GM18526 (cell line): ENCODE results near the gene RIBC2.

Experiments used
- POLR2A ChIP-seq: IDR thresholded peaks from 3 replicates; pipeline ENCODE4 v1.6.1; 2011; ENCODE audit not compliant: insufficient read length; ENCODE audit errors: extremely low read depth

The RIBC2 gene

DNA sequence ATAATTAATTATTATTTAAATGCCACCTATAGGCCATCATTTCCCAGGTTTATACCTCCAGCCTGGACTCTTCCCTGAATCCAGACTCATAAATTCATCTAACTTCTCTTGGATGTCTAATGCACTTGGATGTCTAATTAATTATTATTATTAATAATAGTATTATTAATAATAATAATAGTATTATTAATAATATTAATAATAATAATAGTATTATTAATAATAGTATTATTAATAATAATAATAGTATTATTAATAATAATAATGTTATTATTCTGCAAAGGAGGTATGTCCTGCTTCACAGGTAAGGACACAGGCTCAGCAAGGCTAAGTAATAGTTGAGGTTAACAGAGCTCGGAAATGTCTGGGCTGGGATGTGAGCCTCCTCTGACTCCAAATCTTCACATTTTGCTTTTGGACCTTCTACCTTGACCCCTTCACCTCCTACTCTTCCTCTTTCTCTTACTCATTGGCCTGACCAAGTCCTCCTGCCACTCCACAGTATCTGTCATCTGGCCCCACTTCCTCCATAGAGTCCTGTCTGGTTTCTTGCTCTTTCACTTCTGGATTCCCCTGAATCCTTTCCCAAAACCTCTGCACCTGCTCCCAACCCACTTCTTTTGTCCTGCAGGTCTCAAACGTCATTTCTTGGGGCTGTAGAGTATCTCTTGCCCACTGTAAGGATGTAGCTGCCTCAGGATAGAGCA lies 8.0 kb downstream of the RIBC2 start:
- TF ChIP-seq POLR2A, result no peak

DNA sequence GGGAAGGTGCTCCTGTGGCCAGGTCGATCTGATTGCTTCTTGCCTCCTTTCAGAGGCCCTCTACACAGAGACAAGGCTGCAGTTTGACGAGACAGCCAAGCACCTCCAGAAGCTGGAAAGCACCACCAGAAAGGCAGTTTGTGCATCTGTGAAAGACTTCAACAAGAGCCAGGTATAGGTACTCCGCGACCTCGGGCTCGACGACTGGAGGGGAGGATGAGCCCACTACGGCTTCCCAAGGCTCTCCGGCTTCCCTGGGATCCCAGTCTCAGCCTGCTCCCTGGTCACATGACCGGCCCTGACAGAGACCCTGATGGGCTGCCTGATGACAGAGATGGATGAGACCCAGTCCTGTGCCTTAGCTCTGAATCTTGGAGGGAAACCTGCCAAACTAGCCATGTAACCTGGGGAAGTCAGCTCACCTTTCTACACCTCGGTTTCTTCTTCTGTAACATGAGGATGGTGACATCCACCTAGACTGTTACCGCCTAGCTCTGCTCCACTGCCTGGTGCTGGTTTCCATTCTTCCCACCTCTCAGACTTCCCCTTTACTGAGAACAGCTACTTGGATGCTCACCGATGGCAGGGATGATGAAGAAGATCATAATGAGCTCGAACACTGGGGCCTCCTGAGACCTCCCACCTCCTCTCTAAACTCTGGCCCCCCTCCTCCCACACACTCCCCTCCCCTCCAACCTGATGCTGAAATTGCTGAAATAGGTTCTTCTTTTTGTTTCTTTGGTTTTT lies 8.9 kb downstream of the RIBC2 start:
- no peak for TF ChIP-seq POLR2A

DNA sequence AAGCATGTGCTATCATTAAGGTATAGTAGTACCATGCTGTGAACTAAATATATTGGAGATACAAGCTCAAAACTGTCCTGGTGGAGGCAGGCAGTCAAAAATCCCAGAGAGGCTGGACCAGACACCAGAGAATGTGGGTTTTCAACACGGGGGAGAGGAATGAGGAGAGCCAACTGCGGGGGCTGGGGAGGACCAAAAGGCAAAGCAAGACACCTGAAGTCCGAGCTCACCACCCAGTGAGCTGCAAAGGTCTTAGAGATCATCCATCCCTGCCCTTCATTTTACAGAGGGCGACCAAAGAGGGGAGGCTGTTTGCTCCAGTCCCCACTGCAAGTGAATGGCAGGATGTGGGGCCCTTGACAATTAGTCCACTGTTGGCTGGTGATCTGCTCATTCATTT lies 10.0 kb downstream of the RIBC2 start:
- no peak for TF ChIP-seq POLR2A

DNA sequence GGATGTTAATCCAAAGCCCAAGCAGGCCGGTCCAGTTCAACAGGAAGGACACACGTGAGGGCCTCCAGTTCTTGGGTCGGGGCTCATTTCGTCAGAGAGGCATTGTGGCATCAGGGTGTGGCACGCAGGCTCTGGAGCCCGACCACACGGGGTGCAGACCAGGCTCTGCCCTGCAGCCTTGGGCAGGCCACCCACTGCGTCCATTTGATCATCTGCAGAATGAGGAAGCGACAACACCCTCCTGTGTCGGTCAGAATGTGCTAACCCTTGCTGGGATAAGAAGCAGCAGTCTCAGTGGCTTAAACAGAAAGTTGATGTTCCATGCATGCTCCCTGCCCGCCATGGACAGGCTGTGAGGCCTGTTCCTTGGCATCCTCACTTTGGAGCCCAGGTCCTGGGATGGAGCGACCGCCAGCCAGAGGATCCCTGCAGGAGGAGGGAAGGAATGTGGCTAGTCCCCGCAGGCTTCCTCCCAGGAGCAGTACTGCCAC lies 10.8 kb downstream of the RIBC2 start:
- no peak for TF ChIP-seq POLR2A

DNA sequence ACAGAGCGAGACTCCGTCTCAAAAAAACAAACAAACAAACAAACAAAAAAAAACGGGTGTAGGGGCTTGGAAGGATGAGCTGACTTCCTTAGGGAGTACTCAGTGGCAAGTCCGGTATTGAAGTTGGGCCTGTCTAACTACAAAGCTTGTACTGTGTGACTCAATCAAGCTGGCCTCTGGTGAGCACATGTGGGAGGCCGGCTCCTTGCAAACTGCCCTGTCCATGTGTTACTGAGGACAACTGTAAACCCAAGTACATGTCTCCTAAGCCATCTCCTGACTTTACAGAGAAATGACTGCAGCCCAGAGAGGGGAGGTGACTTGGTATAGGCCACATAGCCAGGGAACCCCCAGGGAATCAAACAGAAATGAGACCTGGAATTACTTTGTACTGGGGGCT lies 11.6 kb downstream of the RIBC2 start:
- TF ChIP-seq POLR2A, result no peak

DNA sequence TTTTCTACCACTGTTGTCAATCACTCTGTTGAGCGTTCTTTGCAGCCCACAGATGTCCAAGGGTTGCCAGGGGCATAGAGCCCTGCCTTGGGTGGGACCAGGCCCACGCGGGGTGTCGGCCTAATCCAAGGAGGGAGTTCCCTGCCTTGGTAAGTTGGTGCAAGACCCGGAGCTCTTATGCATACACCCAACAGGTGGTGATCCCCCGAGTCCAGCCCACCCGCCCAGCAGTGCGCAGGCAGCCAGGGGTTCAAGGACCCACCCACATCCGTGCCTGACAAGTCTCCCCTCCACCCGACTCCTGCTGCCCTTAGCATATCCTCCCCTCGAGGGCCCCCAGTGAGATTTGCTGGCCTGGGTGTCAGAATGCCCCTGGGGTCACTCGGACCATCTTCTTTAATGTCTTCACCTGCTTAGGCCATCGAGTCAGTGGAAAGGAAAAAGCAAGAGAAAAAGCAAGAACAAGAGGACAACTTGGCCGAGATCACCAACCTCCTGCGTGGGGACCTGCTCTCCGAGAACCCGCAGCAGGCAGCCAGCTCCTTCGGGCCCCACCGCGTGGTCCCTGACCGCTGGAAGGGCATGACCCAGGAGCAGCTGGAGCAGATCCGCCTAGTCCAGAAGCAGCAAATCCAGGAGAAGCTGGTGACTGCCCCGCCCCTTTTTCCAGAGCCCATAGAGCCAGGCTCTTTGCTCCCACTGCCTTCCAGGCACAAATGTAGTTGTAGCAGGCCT lies 12.2 kb downstream of the RIBC2 start:
- TF ChIP-seq POLR2A, result no peak

DNA sequence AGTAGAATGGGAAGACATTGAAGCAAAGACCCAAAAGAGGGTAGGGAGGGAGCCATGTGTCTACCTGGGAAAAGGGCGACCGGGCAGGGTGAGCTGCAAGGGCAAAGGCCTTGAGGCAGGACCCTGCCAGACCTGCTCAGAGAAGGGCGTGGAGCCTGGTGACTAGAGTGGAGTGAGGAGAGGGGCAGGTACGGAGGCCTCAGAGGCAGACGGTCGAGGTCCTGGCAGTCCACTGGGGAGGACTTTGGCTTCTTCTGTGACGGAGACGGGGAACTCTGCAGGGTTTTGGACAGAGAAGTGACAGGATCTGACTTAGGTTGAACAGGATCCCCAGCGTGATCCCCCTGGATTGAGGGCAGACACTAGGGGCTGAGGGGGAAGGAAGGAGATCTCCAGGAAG lies 12.9 kb downstream of the RIBC2 start:
- TF ChIP-seq POLR2A, result no peak

DNA sequence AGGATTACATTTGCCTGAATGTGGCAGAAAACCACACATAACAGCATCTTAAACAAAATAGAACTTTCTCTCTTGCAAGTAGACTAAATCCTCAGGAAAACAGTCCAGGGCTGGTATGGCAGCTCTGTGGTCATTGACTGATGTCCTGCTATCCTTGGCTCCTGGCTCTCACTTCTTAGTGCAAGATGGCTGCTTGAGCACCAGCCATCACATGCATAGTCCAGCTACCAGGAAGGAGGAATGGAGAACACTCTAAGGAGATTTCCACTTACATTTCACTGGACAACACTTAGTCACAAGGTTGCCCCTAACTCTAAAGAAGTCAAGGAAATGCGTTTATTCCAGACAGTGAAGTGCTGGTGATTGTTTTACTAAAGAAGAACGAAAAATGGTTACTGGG lies 13.6 kb downstream of the RIBC2 start:
- TF ChIP-seq POLR2A, result no peak

DNA sequence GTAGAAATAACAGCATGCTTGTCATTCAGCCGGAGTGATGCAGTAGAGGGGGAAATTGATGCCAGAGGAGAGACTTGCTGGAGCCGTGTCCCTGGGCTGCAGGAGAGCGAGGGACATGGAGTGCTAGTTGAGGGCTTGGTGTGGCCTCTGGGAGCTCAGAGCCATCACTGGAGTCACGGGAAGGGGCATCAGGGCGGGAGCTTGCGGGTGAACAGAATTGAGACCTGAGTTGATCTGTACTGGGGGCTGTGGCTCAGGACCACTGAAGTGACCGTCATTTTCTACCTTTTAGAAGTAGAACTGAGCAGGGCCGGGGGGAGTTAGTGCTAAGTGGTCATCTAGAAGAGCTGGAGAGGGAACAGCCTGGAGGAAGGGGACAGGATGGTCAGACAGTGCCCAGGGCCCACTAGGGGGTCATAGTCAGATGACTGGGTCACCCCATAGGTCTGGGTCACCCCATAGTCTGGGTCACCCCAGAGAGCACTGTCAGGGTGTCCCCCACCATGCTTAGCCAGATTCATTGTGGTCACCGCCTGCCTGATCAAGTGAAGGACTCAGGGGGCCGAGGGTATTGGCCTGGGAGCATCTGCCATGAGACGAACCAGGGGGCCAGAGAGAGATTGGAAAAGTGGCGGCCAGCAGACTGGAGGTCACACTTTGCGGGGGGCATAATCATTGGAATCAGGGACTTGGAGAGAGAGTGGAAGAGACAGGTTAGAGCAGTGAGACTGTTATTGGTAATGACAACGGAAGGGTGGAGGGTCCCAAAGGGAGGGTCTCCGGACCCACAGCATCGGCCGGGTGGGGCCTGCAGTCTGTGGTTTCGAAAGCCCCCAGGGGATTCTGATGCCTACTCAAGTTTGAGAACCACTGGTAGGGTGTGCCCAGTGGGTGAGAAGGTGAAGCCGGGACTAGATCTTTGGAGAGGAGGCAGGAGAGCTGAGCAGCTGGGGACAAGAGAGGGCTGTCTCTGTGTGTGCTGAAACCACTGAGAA lies 15.2 kb downstream of the RIBC2 start:
- TF ChIP-seq POLR2A, result no peak

DNA sequence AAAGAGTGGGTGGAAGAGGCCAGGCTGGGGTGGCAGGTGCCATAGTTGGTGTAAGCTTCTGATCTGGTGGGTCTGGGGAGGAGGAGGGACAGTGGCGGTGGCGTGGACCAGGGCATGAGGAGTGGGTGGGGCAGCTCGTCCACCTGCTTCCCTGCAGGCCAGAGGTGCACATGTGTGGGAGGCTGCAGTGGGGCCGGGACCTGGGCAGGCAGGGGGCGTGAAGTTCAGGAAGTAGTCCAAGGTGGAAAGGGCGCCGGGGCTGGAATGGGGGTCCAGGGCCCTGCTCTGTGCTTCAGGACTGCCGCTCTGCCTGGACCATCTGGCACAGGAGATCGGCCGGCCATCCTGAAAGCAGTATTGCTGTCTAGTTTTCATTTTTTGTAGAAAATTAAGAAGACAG lies 15.9 kb downstream of the RIBC2 start:
- no peak for TF ChIP-seq POLR2A

DNA sequence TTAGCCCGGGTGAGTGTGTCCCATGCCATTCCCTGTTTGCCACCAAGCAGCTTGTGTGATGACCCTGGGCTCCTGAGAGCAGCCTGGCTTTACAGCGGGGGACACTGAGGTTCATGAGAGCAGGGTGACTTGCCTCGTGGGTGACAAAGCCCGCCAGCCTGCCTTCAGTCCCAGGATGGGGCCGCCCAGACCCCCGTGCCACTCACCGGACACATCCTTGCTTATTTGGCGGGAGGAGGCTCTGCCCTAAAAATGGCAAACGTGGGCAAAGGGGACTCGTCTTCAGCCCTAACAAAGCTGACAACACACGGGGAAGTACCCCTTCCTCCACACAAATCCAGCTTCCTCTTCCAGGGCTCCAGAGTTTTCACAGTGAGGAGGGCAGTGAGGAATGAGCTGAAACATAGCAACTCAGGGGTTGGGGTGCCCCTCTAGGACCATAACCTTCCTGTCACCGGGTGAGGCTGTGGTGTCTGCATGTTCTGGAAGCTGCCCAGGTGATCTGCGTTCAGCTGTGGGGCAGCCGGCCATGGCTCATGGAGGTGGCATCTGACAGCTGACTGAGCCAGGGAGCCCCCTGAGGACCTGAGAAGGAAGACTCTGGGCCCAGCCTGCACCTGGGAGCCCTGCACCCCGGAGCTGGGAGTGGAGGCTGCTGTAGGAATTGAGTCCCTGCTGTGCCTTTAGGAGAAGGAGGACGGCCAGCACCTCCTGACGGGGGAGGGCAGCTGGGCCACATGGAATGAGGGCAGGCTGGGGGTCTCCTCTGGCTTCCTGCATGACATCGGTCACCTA lies 16.7 kb downstream of the RIBC2 start:
- no peak for TF ChIP-seq POLR2A

DNA sequence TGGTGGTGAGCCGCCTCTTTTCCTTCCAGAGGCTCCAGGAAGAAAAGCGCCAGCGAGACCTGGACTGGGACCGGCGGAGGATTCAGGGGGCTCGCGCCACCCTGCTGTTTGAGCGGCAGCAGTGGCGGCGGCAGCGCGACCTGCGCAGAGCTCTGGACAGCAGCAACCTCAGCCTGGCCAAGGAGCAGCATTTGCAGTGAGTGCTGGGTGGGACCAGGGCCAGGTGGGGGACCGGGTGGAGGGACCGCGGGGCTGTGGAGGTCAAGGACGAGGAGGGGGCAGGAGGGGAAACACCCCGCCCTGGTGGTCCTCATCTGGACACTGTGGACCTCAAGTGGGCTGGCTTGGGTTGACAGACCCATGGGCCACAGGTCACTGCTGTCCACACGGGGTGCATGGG lies 17.4 kb downstream of the RIBC2 start:
- TF ChIP-seq POLR2A, result no peak

DNA sequence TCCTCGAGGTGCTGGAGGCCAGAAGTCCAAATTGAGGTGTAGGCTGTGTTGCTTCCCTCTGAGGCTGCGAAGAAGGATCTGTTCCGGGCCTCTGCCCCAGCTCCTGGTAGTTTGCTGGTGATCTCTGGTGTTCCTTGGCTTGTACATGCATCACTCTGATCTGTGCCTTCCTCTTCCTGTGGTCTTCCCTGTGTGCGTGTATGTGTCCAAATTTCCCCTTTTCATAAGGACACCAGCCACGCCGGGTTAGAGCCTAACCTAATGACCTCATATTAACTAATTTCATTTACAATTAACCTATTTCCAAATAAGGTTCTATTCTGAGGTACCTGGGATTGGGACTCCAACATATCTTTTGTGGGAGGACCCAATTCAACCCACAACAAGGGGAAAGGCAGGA lies 21.5 kb downstream of the RIBC2 start:
- no peak for TF ChIP-seq POLR2A

DNA sequence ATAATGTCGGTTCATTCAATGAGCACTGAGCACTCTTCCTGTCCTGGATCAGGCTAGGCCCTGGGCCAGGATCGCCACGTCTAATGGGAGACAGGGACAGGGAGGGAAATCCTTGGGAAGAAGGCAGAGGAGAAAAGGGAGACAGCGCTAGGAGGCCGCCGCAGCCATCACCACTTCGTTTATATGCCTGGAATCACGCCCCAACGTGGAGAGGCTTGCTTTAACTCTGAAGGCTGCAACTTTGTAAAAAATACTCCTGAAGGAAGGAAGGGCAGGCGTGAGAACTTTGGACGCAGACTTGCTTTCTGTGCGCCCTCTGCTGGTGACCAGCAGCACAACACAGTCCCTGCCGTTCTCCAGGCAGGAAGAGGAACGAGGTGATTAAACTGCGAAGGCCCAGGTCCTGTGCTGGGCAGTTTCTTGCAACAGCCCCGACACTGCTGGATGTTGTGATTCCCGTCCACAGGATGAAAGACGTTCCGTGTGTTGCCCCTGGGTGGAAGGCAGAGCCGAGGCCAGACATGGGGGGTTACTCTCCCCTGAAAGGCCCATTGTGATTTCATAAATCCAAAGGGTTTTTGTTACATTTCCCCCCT lies 22.1 kb downstream of the RIBC2 start:
- no peak for TF ChIP-seq POLR2A
